ENCODE data around the gene GPX3.

GPX3 gene

DNA sequence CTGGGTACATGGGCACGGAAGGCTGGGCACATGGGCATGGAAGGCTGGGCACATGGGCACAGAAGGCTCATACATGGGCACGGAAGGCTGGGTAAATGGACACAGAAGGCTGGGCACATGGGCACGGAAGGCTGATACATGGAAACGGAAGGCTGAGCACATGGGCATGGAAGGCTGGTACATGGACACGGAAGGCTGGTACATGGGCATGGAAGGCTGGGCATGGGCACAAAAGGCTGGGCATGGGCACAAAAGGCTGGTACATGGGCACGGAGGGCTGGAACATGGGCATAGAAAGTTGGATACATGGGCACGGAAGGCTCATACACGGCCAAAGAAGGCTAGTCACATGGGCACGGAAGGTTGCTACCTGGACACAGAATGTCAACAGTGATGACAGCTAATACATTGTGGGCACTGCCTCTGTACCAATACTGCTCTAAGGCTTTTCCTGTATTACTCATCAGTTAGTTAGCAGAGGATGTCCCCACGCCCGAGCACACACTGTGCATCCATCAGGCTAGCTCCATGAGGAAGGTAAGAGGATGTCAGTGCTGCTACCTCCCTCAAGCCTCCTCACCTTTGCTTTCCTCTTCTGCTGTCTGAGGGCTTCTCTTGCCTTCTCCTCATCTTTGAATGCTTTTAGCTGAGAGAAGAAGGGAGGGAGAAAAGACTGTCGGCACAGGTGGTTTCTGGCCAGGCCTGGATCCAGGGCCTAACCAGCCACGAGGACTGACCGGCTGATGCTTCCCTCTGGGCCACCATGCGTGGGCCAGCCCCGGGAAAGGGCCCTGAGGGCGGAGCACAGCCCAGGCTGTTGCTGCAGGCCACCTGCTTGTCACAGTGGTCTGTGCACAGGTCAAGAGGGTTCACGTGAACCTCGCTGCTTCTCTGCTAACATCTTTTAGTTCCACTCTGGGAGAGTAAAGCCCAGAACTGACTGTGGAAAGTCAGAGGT lies 14.3 kb downstream of the GPX3 start:
- DNase-seq: no peak

DNA sequence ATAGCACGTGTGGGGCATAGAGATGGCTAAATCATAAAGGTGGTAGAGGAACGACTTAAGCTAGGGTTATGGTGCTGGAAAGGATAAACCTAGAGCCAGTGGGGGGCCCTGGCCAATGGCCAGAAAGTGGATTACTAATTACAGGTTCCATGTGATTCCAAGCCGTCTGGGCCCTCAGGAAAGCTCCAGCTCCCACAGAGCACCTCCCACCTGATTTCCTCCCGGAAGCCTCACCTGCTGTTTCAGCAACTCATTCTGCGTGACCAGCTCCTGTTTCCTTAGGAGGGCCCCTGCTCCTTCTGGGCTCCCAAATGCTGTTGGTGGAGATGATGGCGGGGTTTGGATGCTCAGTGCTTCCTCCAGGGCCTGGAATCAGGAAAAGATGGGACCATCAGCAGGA lies 16.2 kb downstream of the GPX3 start:
- DNase-seq: no peak

- DNase-seq: no peak
Observed at GRCh38 chr5:151037561-151038411, 17.4 kb downstream of the GPX3 start.

GRCh38 chr5:151038412-151038745 lies 18.0 kb downstream of the GPX3 start:
- DNase-seq: no peak

- DNase-seq: no peak
Observed at GRCh38 chr5:151038801-151039238, 18.4 kb downstream of the GPX3 start.

- DNase-seq: no peak
Observed at GRCh38 chr5:151039665-151040064, 19.3 kb downstream of the GPX3 start.

DNA sequence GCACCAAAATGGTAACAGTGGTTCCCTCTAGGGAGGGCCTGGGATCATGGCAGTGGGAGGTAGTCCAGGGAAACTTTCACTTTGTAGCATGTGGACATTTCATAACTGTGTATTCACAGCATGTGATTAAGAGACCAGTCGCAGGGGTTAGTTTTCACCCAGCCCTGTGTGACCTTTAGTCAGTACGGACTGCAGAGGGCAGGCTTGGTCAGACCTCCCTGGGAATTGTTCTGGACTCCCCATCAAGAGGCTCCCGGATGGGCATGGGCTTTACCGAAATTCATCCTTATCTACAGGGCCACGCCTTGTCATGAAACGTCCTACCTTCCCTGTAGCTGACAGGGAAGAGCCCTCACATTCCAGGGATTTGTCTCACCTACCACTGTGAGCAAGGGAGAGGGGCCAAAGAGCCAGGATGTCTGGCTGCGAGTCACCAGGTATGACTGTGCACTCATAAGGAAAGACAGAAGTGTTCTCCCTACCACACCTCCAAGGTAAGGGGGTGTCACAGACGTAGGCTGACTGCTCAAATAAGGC lies 19.9 kb downstream of the GPX3 start:
- DNase-seq: no peak

DNA sequence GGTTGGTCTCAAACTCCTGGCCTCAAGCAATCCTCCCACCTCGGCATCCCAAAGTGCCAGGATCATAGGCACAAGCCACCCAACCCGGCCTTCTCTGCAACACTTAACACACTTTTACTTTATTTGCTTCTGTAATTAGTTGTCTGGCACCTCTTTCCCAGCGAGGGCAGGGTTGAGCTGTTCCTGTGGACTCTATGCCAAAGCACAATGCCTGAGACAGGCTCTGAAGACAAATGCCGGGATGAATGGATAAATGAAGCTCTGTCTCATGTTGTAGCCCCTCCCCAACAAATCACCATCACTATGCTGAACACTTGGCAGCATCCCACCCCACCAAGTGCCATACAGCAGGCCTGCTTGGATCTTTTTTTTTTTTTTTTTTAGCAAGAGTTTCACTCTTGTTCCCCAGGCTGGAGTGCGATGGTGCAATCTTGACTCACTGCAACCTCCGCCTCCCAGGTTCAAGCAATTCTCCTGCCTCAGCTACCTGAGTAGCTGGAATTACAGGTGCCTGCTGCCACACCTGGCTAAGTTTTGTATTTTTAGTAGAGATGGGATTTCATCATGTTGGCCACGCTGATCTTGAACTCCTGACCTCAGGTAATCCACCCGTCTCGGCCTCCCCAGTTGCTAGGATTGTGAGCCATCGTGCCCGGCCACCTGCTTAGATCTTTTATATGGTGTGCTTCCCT lies 21.3 kb downstream of the GPX3 start:
- no peak for DNase-seq

- DNase-seq: no peak
Observed at GRCh38 chr5:151042453-151043093, 22.2 kb downstream of the GPX3 start.

- DNase-seq: peak; percentile 19
Observed at GRCh38 chr5:151047814-151048425, 27.5 kb downstream of the GPX3 start.

- no peak for DNase-seq
Observed at GRCh38 chr5:151048526-151048925, 28.1 kb downstream of the GPX3 start.

DNA sequence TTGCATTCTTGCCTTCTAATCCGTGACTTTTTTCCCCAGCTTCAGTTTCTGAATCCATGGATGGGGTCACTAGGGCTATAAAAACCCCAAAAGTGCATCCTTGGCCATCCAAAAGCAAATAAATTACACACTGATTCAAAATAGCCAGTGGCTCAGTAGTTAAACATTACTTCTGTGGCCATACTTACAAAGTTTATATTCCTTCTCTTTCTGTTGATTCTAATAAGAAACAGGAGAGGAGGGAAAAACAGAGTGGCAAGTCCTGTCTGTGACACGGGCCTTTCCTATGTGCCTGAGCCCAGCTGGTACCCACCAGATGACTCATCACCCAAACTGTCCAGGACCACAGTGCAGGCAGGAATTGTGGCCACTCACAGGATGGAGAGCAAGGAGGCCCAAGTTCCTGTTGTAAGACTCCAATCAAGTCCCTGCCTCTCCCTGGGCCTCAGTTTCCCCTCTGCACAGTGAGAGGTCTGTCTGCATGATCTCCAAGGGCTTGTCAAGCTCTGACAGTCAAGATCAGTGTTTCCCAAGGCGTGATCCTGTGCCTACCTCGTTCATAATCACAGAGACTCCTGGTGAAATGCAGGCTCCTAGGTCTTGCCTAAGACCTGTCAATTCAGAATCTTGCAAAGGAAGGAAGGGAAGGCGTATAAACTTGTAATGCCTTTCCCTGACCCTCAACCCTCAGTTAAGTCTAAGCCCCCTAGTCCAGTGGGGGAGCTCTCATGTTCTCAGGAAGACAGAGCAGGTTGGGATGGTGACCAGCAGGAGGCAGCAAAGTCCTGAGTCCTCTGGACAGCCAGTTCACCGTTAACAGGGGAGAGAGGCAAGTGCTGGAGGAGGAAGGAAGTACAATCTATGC lies 30.9 kb downstream of the GPX3 start:
- peak; percentile 71 for DNase-seq

DNA sequence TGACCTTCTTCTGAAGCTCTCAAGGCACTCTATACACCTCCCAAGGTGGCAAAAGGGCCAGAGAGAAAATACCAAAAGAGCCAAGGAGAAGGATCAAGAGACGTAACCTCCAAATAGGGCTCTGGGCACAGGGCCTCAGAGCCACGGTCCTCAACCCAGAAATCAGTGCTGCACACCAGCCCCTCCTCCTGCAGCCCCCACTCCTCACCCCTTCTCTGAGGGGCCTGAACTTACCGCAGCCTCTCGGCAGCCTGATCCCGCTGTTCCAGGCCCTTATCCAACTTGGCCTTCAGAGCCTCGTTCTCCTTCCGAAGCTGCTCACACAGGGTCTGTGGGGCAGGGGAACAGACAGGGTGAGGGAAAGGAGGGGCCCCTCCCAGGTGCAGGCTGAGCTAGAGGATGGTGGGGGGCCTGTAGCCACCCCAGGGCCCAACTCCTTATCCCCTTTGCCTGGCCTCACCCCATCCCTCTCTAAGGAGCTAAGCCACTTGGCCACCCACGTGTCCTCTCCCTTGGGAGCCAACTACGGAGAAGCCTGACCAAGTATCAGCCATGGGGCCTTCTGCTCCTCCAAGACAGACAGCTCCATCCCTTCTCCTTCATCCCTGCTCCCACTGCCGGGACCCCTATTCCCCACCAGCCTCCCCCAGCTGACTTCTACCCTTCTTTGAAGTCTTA lies 31.7 kb downstream of the GPX3 start:
- DNase-seq: no peak

- no peak for DNase-seq
Observed at GRCh38 chr5:151052836-151053235, 32.4 kb downstream of the GPX3 start.

GRCh38 chr5:151053796-151054462 lies 33.5 kb downstream of the GPX3 start:
- no peak for DNase-seq

DNA sequence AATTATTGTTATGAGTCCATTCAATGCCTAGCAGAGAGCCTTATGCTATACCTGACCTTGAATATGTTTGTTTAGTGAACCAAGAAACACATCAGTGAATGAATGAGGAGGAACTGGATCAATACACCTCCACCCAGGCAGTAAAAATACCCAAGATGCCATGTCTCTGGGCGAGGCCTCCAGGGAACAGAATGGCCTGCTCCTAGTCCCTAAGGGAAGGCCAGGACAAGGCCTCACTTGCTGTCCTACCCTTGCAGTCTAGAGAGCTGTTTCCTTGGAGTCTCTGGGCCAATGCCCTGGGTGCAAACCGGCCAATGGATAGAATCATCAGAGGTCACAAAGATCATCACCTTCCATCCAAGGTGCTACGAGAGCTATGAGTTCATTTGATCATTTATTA lies 34.3 kb downstream of the GPX3 start:
- DNase-seq: no peak

DNA sequence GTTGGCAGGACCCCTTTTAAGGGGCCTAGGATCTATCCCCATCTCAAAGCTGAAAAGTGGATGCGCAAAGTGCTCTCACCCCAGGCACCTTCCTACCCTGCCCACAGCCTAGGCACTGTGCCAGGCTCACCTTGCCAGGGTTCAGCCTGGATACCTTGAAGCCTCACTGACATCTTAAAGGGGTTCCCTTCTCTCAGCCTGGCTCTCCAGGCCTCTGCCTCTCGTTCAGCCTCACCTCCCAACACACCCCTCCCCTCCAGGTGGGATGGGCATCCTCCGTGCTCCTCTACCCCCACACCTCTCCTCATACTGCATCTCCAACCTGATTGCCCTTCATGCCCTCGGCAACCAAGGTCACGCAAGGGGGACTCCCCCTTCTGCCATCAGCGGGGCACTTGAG lies 34.9 kb downstream of the GPX3 start:
- DNase-seq: no peak

DNA sequence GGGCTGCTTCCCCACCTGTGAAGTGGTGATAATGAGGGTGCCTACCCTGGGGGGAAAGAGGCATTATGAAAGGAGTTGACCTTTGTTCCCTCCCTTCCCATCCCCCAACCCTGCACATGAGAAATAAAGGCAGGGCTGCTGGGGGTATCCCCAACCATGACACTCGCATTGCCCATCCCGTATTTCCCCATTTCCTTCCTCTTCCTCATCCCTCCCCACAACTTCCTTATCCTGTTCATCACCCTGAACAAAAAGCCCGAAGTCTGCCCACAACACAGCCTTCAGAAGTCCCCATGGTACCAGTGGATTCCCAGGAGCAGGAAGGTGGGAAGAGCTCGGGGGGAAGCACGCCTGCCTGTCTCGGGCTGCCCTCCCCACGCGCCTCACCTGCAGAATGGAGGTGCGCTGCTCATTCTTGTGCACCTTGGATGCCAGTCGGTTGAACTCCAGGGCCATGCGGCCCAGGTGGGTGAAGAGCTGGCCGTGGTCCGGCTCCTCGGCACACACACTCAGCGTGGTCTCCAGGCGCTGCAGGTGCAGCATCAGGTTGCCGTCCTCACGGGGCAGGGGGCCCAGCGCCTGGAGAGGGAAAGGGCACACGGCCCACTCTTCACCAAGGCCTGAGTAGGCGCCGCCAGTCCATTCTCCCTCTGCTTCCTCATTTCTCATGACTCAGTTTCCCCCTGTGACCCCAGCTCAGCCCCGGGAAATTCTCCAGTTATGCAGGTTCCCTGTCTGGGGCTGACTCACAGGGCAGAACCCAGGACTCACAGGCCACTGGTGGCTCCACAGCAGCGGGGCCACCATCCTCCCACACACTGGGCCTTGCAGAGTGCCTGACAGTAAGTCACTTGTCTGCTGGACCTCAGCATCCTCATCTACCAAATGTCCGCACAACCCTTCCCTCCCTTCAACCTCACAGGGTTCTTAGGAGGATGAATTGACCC lies 36.3 kb downstream of the GPX3 start:
- no peak for DNase-seq

DNA sequence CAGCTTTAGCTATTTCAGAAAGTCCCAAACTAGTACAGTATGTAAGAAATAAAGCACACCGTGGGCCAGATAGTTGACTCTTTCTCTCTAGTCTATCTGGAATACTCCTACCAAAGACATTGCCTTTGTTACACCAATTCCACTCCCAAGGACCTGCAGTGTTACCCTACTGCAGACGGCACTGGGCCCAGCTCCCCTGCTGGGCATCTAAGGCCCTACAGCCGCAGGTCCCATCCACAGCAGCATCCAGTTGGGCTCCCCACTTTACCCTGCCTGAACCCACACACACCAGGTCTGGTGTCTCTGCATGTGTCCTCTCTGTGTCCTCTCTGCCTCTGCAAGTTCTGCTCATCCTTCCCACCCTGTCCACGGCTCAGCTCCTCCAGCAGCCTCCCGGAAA lies 37.9 kb downstream of the GPX3 start:
- no peak for DNase-seq

Data from activated CD4-positive, alpha-beta T cell treated with anti-CD3 and anti-CD28 coated beads, Interleukin-2, amount 50 U/mL, for 1 hour (primary cell).